GM18505 (cell line): ENCODE results near the gene TMBIM1.
"Not testable (repeated sequence)": the region's sequence is repeated elsewhere in the genome, so short reads cannot be mapped to it uniquely, and the experiment has no call there.

ENCODE experiments used
- ATAC-seq: cut with Tn5 transposase; IDR thresholded peaks from one replicate; pipeline ENCODE4 v1.9.1; 2021; ENCODE audit not compliant: unreplicated experiment
- POLR2A ChIP-seq: IDR thresholded peaks from 4 replicates; pipeline ENCODE4 v1.6.1; 2011; ENCODE audit warnings: borderline replicate concordance; ENCODE audit not compliant: insufficient read depth, insufficient read length; ENCODE audit errors: extremely low read depth

Gene TMBIM1

DNA sequence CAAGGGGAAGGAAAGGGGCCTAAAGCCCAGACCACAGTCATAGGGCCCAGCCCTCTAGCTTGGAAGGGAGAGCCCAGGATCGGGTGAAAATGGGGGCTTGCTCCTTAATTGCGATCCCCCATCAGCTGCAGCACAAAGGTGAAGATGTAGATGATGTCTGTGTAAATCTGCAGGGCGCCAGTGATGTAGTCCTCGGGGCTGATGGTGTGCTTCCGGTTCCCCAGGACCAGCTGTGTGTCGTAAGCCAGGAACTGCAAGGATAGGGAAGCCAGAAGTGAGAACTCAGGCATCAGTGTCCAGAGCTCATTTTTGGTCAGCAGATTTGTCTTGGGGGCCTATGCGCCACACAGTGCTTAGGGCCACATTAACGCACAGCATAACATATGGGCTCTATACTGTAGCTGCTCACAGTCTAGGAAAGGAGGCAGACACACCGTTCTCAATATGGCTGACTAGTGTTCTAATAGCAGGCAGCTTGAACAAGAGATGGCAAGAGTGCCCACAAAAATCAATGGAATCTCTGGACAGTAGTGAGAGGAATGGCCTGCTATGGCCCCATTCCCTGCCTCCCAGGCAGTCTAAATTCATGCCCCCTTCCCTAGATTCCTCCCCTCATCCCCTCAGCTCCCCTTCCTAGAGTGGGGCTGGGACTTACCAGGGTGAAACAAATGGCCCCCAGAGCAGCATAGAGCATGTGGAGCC lies 16.8 kb downstream of the TMBIM1 start:
- no peak for TF ChIP-seq POLR2A
- ATAC-seq = no peak

GRCh38 chr2:218274586-218274985 lies 17.7 kb downstream of the TMBIM1 start:
- TF ChIP-seq POLR2A = no peak
- no peak for ATAC-seq

GRCh38 chr2:218273908-218274249 lies 18.4 kb downstream of the TMBIM1 start:
- no peak for TF ChIP-seq POLR2A
- no peak for ATAC-seq

DNA sequence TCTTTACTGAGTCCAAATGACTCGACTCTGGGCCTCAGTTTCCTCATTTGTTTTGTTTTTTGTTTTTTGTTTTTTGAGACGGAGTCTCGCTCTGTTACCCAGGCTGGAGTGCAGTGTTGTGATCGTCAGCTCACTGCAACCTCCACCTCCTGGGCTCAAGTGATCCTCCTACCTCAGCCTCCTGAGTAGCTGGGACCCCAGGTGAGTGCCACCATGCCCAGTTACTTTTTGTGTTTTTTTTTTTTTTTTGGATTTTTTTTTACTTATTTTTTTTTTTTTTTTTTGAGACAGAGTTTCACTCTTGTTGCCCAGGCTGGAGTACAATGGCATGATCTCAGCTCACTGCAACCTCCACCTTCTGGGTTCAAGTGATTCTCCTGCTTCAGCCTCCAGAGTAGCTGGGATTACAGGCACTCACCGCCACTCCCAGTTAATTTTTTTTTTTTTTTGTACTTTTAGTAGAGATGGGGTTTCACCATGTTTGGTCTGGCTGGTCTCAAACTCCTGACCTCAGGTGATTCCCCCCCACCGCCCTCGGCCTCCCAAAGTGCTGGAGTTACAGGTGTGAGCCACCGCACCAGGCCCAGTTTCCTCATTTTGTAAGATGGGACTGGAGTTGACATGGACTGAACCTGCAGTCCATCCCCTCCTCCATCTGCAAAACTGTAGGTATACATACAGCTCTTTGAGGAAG lies 18.9 kb downstream of the TMBIM1 start:
- ATAC-seq = not testable (repeated sequence)

- no peak for TF ChIP-seq POLR2A
- ATAC-seq = peak; percentile 22
These were observed 19.6 kb downstream of the TMBIM1 start for GRCh38 chr2:218272531-218273212.

DNA sequence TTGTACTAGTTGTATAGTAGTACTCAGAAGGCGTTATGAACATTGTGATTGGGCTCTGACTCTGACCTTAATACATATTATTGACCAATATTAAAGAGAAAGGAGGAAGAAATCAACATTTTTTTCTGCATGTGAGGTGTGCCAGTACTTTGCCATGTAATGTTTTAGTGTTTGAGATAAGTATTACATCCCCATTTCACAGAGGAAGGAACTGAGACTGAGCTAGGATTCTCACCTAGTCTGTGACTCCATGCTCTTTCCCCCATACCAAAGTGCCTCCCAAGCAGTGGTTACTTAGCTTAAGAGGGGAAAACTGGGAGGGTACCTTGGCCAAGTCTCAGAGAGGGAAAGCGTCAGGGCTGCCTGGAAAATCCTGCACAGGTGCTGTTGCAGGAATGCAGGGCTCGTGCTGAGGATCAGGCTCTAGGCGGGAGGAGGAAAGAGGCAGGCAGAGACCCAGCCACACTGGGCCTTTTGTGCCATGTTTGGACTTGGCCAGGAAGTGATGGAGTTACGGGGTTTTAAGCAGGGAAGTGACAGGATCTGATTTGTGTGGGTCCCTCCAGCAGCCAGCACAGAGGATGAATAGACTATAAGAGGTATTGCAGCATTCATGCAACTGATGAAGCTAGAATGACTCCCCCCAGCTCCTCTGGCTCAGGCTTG lies 20.3 kb downstream of the TMBIM1 start:
- ATAC-seq = no peak
- no peak for TF ChIP-seq POLR2A

- no peak for TF ChIP-seq POLR2A
- ATAC-seq = no peak
These were observed 20.9 kb downstream of the TMBIM1 start for GRCh38 chr2:218271487-218271797.

- TF ChIP-seq POLR2A = no peak
- ATAC-seq = peak; percentile 0
These were observed 21.4 kb downstream of the TMBIM1 start for GRCh38 chr2:218270721-218271486.

- peak; percentile 86 for ATAC-seq
- TF ChIP-seq POLR2A = peak; percentile 68
These were observed 22.2 kb downstream of the TMBIM1 start, which contains the start of the genes AAMP and PNKD for GRCh38 chr2:218269900-218270720. Gene AAMP, minus strand, starts transcription at chr2:218270137. Its CDS starts 51 bp downstream, at chr2:218270086. Gene PNKD, plus strand, starts transcription at chr2:218270519. Its CDS starts 17 bp downstream, at chr2:218270536.

DNA sequence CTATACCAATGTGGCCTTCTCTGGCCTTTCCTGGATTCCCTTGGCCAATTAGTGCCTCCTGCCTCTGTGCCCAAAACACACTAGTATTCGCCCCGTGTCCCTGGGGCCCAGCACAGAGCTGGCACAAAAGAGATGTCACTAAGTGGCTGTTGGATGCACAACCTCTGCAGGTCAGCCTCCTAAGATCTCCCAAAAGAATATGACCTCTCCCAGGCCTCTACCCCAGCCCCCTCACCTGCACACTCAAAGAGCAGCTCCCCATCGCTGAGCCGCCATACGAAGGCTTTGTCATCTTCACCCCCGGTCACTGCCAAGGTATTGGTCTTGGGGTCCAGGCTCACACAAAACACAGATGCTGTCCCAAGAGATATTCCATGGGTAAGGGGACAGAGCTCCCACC lies 25.0 kb downstream of the TMBIM1 start:
- no peak for TF ChIP-seq POLR2A
- no peak for ATAC-seq

DNA sequence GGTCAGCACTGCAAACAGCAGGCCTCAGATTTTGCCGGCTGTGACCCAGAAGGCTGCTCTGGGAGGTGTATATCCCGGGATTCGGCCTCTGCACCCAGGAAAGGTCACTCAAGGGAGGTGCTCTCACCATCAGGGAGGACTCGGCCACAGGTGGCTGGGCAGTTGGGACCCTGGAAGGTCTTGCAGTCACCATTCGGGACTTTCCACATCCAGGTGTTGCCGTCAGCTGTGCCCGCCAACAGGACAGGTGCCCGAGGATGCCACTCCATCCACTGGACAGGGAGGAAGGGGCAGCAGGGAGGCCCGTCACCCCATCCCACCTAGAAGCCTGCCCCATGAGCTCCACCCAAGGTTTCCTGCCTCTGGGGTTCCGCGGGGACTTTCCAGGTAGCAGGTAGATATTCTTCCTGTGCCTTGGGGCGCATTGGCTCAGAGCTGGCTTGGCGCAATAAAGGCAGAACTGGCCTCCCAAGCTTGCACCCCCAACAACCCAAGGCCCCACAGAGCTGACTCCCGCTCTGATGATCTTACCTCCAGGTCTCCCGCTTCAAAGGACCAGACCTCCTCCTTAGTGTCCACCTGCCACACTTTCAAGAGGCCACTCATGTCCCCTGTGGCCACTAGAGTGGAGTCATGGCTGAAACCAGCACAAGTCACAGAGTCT lies 25.9 kb downstream of the TMBIM1 start:
- no peak for ATAC-seq
- TF ChIP-seq POLR2A = no peak

- no peak for TF ChIP-seq POLR2A
- no peak for ATAC-seq
These were observed 26.7 kb downstream of the TMBIM1 start for GRCh38 chr2:218265626-218266025.
